HG03060 (cell line): ENCODE data around the gene PRODH.
"Not testable (repeated sequence)": the region's sequence is repeated elsewhere in the genome, so short reads cannot be mapped to it uniquely, and the experiment has no call there.

Experiments used
- ATAC-seq: cut with Tn5 transposase; IDR thresholded peaks from one replicate; pipeline ENCODE4 v1.9.1; 2021; ENCODE audit warnings: low read depth, moderate number of reproducible peaks; ENCODE audit not compliant: unreplicated experiment

PRODH gene

DNA sequence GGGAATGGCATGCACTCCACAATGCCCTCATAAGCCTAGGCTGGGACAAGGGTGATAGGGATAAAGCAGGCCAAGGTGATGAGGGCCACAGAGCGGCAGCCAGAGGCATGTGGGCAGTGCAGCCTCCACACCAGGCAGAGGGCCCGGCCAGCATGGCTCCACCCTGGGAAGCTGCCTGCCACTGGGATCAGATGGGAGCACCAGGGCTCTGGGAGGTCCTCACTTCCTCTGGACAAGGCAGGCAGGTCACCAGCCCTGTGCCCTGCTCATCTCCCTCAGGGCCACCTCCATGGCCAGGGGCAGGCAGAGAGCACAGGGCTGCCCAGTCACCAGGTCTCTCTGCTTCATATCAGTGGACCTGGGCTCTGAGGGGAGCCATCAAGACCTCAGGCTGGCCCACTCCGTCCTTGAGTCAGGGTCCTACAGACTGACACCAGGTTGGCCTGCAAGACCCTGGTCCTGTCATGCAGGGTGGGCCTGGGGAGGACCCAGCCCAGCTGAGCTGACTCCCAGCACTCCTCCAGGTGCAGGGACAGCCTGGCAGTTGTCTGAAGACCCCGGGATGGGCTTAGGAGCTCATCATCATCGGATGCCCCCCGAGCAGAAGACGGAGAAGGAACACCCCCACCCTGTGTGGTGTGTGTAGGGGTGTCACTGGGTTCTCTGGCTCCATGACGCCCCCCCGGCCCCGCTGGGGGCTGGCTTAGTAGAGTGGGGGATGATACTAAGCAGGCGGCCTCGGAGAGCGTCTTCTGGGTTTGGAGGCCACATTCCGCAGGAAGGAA, 33.3 kb upstream of the PRODH start:
- ATAC-seq: not testable (repeated sequence)

DNA sequence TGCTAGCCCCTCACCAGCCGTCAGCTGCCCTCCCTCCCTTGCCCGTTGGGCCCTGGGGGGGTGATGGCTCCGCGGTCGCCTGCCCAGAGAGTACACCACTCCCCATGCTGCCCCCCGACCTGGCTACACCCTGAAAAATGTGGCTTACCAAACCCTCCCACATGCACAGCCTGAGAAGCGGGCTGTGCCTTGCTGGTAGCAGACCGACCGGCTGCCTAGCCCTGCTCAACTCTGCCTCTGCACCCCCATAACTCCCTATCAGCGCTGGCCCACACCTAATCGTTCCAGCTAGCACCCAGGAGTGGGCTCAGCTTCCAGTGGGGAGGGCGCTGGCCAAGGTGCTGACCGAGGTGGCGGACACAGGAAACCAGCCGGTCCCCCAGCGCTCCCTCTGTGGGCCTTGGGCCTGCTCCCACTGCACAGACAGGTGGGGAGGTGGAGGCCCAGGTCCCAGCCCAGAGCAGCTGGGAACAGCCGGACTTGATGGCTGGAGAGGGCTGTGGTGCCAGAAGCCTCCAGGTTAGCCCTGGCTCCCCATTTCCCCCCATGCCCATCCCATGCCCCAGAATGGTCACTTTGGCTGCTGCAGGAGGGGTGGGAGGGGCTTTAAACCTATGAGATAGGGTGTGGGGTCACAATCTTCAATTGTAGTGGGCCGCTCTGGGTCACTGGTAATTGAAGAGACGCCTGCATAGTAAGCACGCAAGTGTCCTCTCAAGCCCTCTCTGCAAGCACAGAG, 32.1 kb upstream of the PRODH start:
- no peak for ATAC-seq

DNA sequence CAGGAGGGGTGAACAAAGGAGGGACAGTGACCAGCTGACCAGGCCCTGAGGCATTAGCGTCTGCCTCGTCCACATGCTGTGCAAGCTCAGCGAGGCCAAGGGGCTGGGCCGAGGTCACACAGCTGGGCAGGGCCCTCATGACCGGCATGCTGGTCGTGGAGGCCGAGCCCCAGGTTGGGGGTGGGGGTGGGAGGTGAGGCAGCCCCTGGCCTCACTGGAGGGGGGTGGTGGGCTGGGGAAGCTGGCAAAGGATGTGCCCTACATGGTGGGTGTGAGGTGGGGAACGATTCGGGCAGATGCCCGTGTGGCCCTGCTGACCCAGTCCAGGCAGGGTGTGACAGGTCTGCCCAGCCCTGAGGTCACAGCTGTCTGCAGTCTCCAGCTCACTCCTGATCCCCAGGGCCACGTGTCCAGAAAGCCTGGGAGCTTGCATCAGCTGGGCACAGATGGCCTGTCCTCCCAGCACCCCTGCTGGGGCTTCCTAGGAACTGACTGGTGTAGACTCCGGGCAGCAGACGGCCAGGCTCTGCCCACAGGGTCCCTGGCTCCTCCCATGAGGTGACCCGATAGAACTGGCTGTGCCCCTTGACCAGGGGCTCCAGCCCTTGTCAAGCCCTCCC, 31.4 kb upstream of the PRODH start:
- ATAC-seq: not testable (repeated sequence)

DNA sequence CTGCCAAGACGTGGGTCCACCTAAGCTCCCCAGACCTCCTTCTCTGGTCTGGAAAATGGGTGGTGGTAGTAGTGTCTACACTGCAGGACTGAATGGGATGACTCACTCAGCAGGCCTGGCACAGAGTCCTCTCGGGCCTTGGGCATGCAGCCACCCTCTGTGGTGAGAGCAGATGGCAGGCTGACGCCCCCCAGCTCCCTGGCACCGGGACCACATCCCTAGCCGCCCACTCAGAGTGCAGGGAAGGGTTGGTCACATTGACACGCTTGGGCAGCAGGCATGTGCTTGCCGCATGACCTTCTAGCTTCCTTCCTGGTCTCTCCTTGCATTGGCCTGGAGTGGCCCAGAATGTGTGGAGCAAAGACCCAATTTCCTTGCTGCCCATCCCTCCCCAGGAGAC, 30.7 kb upstream of the PRODH start:
- no peak for ATAC-seq

DNA sequence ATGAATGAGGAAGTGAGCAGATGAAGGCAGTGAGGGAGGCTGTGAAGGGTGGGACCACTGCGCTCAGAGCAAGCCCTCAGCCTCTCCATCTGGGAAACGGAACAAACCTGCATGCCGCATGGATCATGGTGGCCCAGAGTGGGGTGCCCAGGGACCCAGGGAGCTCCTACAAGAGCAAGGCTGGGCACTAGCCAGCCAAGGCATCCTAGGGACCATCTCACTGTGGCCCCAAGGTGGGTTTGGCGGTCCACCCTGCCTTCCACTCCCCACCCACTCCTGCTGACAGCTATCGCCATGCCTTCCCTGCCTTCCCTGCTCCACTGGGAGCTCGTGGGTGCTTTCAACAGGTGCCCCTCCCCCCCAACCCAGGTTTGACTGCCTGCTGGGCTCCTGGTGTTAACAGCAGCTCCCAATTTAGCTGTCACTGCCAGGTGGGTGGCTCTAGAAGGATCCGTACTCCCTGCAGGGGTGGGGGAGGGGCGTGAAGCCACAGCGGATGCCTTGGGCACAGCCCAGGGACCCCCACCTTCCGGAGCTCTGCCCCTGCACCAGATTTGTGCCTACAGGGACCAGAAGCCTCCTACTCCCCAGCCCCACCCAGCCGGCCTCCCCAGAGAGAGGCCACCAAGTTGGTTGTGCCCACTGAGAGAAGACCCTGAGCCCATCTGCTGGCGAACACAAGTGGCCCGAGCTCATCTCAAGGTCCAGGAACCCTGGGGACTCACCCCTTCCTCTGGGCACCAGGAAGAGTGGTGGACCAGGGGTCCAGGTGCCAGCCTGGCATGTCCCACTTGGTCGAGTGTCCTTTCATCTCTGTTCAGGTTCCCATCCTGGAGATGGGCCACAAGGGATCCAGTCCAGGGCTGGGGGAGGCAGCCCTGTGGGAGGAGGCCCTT, 29.7 kb upstream of the PRODH start:
- no peak for ATAC-seq

DNA sequence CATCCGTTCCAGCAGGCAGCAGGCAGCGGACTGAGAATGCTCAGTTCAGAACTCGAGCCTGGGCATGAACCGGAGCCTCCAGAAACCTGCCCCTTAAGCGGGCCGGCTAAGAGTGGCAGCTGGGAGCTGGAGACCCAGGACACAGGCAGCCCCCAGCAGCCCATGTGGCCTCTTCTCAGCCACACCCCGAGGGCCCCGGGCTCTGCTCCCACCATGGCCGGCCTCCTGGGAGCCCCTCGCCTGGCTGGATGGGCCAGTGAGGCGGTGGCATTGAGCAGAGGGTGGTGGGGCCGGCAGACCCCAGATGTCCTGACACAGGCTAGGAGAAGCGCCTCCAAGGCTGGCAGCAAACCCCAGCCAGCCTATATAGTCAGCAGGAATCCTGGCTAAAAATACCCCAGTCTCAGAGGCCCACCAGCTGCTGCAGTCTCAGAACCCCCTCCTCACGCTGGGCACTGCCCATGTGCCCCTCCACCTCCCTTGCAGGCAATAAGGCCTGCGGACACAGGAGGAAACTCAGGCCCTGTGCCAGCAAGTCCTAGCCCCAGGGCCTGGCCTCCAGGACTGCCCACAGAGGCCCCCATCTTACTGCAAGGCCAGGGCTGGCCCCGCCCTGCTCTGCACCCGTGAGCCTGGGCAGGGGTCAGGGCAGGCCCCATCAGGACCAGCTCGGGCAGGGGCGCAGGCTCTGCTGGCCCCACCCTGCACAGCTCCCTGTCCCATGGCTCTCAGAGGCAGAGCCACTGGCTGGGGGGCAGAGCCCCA, 28.6 kb upstream of the PRODH start:
- not testable (repeated sequence) for ATAC-seq

DNA sequence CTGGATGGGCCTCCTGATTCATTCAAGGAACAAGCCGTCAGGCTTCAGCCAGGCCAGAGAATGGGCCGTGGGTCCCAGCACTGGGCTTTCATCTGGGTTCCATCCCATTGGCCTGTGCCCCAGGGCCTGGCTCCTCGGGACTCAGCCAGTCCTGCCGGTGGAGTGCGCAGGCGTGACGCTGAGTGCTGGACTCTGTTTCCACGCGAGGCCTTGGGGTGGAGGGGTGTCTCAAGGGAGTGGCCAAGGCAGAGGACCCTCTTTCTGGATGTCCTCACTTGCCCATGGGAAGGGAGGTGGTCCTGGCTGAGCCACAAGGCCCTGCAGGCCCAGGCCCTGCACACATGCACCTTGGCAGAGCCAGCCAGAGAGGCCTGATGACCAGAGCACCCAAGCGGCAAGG, 28.0 kb upstream of the PRODH start:
- not testable (repeated sequence) for ATAC-seq

DNA sequence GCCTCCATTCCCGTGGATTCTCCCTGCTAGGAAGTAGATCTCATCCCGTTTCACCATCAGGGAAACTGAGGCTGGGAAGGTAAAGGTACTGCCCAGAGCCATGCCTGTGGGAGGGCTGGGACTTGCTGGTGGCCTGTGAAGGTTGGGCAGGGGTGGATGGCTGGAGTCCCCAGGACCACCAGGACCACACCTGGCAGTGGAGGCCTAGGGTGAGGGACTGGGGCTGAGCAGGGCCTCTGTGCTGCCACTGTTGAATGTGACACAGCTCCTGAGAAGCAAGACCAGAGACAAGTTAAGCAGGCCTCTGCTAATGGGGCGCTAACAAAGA, 26.2 kb upstream of the PRODH start:
- no peak for ATAC-seq

DNA sequence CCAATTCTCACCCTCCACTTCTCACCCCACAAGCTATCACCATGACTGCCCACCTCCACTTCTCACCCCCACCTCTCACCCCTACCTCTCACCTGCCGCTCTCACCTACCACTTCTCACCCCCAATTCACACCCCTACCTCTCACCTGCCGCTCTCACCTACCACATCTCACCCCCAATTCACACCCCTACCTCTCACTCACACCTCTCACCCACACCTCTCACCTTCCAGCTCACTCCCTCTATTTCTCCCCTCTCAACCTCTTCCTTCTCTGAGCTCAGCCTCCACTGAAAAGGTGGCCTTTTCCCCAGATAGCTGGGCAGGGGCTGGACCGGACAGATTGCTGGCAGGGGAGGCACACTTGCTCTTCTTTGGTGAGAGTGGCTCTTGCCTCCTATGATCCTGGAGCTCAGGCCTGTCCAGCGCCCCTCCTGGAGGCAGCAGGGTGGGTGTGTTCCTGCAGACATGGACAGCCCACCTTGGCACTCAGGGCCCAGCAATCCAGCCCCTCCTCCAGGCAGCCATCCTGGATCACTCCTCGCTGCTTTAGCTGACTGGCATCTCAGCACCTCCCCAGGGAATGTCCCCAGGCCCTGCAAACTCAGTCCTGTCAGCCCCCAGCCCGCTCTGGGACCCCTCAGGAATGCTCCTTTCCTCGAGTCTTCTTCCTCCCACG, 25.7 kb upstream of the PRODH start:
- ATAC-seq: not testable (repeated sequence)

DNA sequence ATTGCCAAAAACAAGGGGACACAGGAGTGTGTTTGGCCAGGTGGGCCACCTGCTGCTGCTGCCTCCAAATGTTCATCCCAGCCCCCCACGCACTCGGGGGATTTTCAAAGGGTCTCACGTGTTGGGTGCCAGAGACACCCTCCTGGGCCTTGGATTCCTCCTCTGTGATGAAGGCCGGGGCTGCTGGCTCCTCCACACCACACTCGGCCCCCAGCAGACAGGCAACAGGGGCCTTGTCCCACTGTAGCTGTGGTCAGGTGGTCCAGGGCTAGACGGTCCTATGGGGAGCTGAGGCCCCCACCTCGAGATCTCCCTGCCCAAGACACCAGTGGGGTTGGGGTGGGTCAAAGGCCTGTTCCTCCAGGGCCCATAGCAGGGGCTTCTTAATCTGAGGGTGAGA, 25.1 kb upstream of the PRODH start:
- not testable (repeated sequence) for ATAC-seq

DNA sequence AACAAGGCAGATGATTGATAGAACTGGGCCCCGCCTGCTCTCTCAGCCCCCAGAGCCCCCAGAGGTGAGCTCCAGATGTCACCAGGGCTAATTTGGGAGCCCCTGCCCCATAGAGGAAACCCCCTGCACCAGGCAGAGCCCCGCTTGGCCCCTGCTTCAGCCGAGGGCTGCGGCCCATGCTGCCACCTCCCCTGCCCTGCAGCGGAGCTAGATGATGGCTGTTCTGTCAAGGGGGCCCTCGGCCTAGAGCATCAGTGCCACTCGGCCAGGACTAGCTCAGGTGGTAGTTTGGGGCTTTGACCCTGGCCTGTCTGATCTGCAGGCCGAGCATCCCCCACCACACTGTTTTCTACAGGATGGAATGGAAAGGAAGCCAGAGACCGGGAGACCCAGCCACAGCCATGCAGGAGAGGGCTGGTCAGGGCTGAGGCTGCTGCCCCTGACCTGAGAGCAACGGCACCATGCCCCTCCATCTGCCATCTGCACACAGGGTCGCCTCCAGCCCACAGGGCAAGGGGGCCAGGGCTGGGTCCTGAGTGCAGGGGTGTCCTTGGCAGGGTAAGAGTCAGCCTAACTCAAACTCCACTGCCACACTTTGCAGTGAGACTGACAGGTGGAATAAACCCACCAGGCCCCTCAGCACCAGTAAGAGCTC, 24.2 kb upstream of the PRODH start:
- not testable (repeated sequence) for ATAC-seq

DNA sequence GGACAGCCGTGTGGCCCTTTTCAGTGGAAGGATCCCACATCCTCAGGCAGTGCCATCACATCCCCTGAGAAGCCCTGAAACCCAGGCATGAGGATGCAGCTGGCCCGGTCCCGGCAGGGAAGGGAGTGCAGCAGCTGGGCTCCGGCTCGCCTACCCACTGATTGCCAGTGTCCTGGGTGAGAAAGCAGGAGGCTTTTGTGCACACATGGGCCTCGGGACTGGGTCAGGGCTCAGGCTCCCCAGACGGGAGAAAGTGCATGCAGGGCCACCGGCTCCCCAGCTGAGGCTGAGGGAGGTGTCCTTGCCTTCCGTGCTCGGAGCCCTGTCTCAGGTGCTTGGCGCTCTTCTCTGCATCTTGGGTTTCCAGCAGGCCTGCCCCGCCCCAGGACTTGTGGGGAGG, 23.6 kb upstream of the PRODH start:
- not testable (repeated sequence) for ATAC-seq

DNA sequence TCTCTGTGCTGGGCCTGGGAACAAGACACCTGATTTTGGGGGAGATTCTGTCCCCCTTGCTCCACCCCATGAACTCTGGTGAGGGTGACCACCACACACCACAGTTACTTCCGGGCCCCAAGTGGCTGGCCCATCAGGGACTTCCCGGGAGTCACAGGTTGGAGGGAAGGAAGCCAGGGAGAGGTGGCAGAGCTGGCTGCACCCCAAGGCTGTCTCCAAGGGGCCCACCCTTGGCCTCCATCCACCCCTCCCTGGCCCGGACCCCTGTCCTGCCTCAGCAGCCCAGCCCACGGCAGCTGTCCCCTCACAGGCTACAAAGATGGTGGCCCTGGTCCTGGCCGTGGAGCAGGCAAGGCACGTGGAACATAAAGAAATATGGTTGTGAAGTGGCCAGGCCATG, 23.2 kb upstream of the PRODH start:
- not testable (repeated sequence) for ATAC-seq

DNA sequence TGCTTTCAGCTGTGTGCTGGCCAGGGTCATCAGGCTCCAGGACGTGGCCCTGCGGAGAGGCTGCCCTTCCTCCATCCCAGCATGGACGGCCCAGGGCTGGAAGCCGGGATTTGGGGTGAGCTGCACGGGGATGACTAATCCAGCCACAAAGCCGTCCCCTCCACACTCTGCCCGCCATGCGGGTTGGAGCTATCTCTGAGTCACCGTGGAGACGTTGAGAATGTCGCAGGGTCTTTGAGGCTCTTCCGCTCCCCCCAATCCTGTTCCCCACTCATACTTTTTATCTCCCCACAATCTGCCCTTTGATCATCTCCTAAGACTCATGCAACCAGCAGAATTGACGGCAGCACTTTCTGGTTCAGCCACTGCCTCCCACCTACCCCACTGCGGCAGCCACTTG, 22.6 kb upstream of the PRODH start:
- not testable (repeated sequence) for ATAC-seq

DNA sequence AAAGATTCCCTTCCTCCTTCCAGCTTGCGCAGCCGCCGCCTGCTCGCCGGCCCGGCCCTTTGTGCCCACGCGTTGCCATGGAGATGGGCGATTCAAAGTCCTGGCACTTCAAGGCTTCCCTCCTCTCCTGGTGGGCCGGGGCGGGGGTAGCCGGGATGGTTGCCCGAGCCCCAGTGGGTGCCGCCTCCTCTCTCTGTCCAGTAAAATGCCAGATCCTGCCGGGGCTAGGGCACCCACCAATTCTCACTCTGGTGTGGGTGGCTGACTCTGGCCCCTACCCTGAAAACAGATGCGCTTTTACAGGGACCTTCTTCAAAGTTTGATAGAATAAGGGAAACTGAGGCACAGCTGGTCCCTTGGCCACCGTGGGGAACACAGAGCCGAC, 22.2 kb upstream of the PRODH start:
- not testable (repeated sequence) for ATAC-seq

DNA sequence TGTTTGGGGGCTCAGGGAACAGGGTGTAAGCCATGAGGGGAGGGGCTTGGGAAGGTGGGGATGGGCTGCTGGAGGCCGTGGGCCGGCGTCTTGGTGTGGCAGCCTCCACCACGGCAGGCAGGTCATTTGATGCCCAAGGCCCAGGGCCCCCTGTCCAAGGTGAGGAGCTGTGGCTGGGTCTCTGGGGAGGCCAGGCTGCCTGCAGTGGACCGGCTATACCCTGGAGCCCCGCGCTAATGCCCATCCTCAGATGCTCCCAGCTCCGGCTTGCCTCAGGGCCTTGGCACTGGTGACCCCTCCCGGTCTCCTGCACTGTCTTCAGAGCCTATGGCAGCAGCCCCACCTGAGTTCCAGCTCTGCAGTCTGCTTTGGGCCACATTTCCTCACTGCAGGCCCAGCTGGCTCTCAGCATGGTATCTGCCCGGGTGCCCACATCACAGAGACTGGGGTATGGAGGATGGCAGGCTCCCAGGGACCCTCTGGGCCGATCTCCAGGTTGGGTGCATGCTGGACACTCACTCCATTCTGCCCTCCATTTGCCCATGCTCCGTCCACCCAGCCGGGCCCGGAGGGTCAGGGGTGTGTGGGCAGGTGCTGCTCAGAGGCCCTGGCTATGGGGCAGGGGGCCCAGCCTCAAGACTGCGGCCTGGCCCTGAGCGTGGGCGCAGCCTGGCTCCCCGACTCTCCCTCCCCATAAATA, 21.7 kb upstream of the PRODH start:
- ATAC-seq: not testable (repeated sequence)

DNA sequence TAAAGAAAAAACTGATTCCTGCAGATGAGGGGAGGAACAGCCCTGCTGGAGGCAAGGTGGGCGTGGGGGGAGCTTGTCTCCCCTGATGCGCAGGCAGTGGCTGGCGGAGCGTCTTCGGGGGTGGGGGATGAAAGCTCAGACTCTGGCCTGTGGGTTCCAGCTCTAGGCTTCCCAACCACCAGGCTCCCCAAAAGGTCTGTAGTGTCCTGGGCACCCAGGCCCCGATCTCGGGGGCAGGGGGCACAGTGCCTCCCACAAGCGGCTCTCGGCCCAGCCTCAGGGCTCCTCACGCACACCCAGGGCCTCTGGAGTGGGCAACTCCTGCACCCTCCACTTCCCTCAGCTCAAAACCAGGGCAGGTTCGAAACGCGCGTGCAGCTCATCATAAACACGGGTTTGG, 20.9 kb upstream of the PRODH start:
- ATAC-seq: not testable (repeated sequence)
